Prostate gland (tissue), 2 donors: Measurements from ENCODE around the gene AMD1.

Experiments
- CTCF ChIP-seq, 4 experiments: fragments of 200-600 bp in 2 of 4; fragments of 450-650 bp in 2 of 4; sonication (generic) in 2 of 4; IDR thresholded peaks; 1 replicate in 3 of 4; 2 replicates in 1 of 4; pipeline ENCODE4 v1.5.1; 2016 to 2019; ENCODE audit warnings: antibody characterized with exemption in 4 of 4, mild to moderate bottlenecking in 2 of 4, moderate library complexity in 2 of 4
- POLR2AphosphoS5 ChIP-seq: sonication (generic); formaldehyde crosslinking; IDR thresholded peaks from one replicate; pipeline ENCODE4 v1.6.1; 2017; ENCODE audit warnings: antibody characterized with exemption

- no peak for TF ChIP-seq CTCF (IDR thresholded peaks at IDR 0.05)
- no peak for TF ChIP-seq POLR2AphosphoS5
These were observed 429 bp downstream of the AMD1 start for GRCh38 chr6:110874880-110875547.
